GM10248 (cell line): ENCODE results near the gene KAZN.

ENCODE experiments used
- CTCF ChIA-PET: fragments of 300-600 bp; sonication (Branson Sonifier 250); formaldehyde crosslinking; extraction: SDS; loops from one replicate; lab custom pipeline; 2021; ENCODE audit warnings: antibody characterized with exemption; lab: Yijun Ruan, JAX
- POLR2A ChIA-PET: fragments of 350-650 bp; sonication (Branson Sonifier 250); formaldehyde crosslinking; extraction: SDS; loops from one replicate; lab custom pipeline; 2020; ENCODE audit warnings: antibody characterized with exemption; lab: Yijun Ruan, JAX
- DNase-seq: peaks from one replicate; pipeline ENCODE4 v3.0.0; 2012; ENCODE audit errors: extremely low spot score
- CTCF ChIP-seq: IDR thresholded peaks from 2 replicates; pipeline ENCODE4 v1.5.1; 2012; ENCODE audit warnings: mild to moderate bottlenecking, low read depth; ENCODE audit errors: extremely low read depth, missing control alignments, control extremely low read depth

Gene KAZN

GRCh38 chr1:14824314-14824915 lies 225.9 kb downstream of the KAZN start:
- TF ChIP-seq CTCF = no peak
- ChIA-PET CTCF (interaction anchor here (1.1 kb wide), 1 partner anchor 9 kb away, joined by 3 read pairs; no protein-coding TSS in a partner anchor), POLR2A (no interaction called here)
- no peak for DNase-seq

GRCh38 chr1:14825396-14825795 lies 226.9 kb downstream of the KAZN start:
- ChIA-PET POLR2A (no interaction called here), CTCF (interaction anchor here (1.1 kb wide), 1 partner anchor 10 kb away, joined by 3 read pairs; no protein-coding TSS in a partner anchor)
- no peak for TF ChIP-seq CTCF
- DNase-seq = no peak

GRCh38 chr1:14826172-14826636 lies 227.7 kb downstream of the KAZN start:
- ChIA-PET CTCF (no interaction called here), POLR2A (no interaction called here)
- DNase-seq = no peak
- TF ChIP-seq CTCF = no peak

- ChIA-PET POLR2A (no interaction called here), CTCF (no interaction called here)
- DNase-seq = no peak
- TF ChIP-seq CTCF = no peak
These were observed 228.3 kb downstream of the KAZN start for GRCh38 chr1:14826731-14827326.

- no peak for TF ChIP-seq CTCF
- no peak for DNase-seq
- ChIA-PET POLR2A (no interaction called here), CTCF (no interaction called here)
These were observed 229.4 kb downstream of the KAZN start for GRCh38 chr1:14827870-14828269.

GRCh38 chr1:14828665-14829064 lies 230.2 kb downstream of the KAZN start:
- POLR2A ChIA-PET = no interaction called here
- CTCF ChIA-PET = no interaction called here
- TF ChIP-seq CTCF = no peak
- DNase-seq = no peak
